GM19043 (cell line): ENCODE results near the gene MRPS2.
"Not testable (repeated sequence)": the region's sequence is repeated elsewhere in the genome, so short reads cannot be mapped to it uniquely, and the experiment has no call there.

ENCODE experiments used
- ATAC-seq: cut with Tn5 transposase; IDR thresholded peaks from one replicate; pipeline ENCODE4 v1.9.1; 2021; ENCODE audit warnings: low read depth; ENCODE audit not compliant: unreplicated experiment

The MRPS2 gene

DNA sequence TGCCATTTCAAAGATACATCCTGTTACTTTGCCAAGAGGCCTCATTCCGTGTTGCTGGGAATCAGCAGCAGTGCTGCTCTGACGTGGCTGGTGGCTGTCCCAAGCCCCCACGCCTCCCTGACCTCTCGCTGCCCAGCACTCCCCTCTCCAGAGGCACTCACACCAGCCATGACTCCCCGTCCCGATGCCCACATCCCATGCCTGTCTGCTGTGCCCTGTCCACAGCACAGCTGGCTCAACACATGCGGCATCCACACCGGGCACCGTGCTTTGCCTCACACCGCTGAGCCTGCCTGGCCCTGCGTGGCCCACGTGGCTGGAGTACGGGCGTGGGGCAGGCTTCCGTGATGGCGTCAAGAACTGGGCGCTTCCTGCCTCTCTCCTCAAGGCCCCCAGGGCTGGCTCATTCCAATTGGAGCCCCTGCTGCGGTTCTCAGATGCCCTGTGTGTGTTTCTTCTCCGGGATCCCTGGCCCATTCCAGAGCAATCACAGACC is 12.9 kb downstream of the MRPS2 start:
- no peak for ATAC-seq

DNA sequence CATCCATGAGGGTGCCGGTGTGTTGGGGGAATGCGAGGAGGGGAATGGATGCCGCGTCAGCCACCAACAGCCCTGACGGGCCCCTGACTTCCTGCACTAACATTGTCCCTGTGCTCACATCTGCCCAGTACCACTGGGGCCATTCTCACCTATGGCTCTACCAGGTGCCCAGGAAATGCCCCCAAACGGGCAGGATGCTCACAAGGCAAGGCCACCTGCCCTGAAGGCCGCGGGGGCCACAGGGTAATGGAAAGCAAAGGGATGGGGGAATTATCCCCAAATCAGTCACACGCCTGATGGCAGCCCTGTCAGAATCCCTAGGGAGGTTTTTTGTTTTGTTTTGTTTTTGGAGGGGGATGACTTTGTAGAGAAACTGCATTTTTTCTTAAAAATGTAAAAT is 13.4 kb downstream of the MRPS2 start:
- not testable (repeated sequence) for ATAC-seq

DNA sequence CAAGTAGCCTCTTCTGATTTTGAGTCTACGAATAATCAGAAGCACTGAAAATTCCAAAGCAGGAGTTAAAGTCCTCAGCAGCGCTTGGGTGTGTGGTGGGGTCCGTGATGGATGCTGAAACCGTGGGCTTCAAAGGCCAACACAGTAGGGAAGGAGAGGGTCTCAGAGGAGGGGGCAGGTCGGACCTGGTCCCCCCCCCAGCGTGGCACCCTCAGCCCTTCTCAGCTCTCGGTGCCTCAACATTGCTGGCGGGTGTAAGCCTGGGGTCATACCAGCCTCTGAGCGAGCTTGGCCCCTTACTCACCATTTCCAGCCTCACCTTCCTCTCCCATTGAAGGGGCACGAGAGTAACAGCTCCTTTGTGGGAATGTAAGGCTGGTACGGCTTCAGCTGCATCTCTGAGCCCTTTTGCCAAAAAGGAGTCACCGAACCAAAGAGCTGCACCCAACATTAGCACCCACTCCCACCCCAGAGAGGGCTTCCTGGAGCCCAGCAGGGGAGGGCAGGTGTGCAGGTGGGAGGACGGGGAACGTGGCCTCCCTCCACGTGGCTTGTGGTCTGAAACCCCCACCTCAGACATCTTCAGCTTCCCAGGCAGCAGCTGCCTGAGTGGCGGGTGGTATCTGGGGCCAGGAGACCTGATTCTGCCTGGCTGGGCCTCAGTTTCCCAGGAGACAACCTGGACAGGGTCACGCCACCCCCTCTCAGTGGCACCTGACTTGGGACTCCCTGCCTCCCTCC is 14.0 kb downstream of the MRPS2 start:
- no peak for ATAC-seq

GRCh38 chr9:135515083-135515951 is 14.8 kb downstream of the MRPS2 start:
- no peak for ATAC-seq

GRCh38 chr9:135516132-135516860 is 15.8 kb downstream of the MRPS2 start:
- no peak for ATAC-seq

- ATAC-seq = no peak
Measured at GRCh38 chr9:135517407-135517822, 16.9 kb downstream of the MRPS2 start.

DNA sequence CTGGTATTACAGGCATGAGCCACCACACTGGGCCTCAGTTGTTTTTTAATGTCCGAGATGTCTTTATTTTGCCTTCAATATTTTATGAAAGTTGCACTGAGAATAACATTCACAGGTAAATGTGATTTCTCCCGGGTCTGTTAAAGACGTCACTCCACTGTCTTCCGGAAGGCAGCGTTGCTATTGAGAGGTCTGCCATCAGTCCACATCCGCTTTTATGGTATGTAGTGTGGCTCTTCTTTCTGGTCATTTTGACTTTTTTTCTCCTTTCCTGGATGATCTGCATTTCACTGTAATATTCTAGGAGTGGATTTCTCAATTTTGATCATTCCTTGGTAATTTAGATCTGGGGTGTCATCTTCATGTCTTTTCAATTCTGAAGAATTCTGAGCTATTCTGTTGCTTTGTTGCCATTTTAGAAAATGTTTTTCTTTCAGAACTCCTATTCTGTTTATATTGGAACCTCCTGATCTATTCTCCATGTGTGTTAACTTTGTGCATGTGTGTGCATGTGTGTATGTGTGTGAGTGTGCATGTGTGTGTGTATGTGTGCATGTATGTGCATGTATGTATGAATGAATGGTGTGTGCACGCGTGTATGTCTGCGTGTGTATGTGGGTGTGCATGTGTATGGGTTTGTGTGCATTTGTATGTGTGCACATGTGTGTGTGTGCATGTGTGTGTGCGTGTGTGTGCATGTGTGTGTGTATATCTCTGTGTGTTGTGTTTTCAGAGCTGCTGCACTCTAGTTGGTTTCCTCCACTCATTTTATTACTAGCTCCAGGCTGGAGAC is 18.9 kb downstream of the MRPS2 start:
- no peak for ATAC-seq

DNA sequence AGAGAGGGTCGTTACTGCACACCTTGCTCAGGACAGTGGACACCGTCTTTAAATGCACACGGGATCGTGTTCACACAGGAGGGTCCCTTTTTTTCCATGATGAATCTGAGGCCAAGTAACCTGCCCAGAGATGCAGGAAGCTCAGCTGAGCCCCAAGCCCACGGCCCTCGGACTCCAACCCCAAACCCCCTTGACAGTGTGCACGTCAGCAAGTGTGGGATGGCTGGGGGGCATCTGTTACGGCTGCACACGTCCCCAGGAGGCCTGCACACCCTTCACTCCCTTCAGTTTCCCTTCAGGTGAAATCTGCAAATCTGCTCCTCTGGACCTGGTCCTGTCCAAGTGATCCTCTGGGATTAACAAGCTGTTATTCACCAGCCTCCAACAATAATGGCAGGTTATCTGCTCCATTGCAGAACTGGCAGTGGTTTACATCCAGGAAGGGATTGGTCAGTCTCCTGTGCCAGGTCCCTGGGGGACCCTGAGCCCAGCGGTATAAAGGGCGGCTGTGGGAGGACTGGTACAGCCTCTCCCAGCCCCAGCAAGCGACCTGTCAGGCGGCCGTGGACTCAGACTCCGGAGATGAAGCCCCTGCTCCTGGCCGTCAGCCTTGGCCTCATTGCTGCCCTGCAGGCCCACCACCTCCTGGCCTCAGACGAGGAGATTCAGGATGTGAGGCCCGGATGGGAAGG is 20.6 kb downstream of the MRPS2 start, which contains the start of gene LCN1:
TSS of gene LCN1 (plus strand) at position 525 of the 692 bp plus-strand sequence. CDS start at position 583, 58 bp downstream.
- ATAC-seq = no peak

DNA sequence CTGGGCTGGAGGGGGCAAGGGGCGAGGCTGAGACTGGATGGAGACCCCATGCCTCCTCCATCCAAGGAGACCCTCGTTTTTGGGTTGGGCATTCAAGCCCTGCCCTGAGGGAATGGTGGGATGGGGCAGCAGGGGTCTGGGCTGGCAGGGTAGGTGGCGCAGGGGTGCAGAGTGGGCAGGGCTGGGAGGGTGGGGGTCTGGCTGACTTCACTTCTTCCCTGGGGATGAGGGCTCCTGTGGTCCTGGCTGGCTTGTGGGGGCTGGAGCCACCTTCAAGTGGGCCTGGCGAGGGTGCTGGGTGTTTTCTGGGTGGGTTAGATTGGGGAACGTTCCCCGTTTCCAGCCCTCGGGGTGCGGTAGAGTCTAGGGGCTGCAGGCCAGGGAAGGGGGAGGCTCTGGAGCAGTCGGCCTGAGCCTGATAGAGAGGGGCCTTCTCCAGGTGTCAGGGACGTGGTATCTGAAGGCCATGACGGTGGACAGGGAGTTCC is 21.2 kb downstream of the MRPS2 start:
- no peak for ATAC-seq

DNA sequence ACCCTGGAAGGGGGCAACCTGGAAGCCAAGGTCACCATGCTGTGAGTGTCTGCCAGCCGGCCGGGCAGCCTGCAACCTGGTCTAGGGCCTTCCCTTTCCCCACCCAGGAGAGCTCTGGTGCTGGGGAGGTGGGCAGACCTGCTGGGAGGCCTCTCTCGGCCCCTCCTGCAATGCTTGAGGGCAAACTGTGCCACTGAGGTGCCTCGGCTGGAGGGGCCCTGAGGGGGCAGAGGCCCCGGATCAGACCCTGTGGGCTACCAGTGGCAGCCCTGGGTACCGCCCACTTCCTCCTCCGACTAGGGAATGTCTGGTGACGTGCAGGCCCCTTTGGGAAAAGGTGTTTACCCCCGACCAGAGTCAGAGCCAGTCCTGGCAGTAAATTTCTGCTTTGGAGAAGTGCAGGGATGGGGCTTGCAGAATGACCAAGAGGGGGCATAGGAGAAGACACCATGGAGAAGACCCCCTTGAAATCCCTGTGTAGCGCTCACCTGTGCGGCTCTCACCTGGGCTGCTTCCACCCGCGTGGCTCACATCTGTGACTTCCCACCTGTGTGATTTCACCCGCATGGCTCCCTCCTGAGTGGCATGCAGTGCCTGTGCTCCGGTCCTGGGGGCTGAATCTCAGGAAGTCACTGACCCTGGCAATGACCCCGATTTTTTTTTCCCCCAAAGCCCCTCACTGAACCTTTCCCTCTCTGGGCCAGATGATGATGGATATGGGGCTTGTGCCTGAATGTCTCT is 21.8 kb downstream of the MRPS2 start:
- no peak for ATAC-seq

GRCh38 chr9:135522931-135523330 is 22.4 kb downstream of the MRPS2 start:
- ATAC-seq = no peak

- ATAC-seq = no peak
Measured at GRCh38 chr9:135523521-135524129, 23.1 kb downstream of the MRPS2 start.

DNA sequence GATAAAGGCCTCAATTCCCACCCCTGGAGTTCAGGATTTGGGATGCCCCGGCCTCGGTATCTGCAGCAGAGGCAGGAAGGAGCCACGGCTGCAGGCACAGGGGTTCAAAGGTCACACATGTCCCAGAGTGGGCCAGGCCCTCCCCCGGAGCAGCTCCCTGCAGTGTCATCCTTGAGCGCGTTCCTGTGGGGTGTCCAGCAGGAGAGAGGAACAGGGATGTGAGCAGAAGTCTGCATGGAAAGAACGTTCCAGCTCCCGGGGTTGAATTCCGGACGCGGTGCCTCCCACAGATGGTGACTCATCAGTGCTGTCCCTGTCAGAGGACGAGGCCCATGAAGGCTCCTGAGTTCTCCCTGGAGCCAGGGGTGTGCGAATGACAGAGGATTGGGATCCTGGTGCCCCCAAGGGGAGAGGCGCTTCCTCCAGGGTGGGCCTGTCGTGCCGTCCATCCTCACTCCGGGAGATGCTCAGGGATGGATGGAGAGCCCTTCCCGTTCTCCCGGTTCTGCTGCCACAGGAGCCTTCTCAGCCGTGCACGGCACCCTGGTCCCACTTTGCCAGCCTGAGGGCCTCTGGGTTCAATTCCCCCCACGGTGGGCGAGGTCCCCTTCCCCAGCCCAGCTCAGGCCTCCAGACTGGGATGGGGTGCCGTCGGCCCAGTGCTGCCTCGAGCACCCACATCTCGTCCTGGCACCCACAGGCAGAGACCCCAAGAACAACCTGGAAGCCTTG is 23.8 kb downstream of the MRPS2 start:
- no peak for ATAC-seq

GRCh38 chr9:135525241-135526088 is 25.0 kb downstream of the MRPS2 start:
- ATAC-seq = no peak

DNA sequence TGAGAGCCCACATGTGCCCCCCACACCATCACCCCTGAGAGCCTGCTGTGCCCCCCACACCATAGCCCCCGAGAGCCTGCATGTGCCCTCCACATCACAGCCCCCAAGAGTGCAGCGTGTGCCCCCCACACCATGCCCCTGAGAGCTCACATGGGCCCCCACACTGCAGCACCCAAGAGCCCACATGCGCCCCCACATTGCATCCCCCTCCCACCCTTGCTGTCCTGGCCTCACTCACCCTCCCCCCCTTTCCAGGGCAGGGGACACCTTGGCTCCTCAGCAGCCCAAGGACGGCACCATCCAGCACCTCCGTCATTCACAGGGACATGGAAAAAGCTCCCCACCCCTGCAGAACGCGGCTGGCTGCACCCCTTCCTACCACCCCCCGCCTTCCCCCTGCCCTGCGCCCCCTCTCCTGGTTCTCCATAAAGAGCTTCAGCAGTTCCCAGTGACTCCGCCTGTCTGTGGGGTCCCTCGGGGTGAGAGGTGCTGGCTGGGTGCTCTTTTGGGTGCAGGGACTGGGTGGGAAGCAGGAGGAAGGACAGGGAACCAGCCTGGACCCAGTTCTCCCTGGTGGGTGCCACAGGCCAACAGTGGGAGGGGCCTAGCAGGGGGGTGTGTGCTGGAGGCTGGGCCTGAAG is 25.7 kb downstream of the MRPS2 start:
- no peak for ATAC-seq
